Osteocyte (in vitro differentiated cells): ENCODE data around the gene HMCN2. TPM values are rescaled to one million over a fixed set of nuclear protein-coding genes. Genes with fewer than 3 reads are reported as not detected.

Experiments used
- DNase-seq: peaks from one replicate; pipeline ENCODE4 v3.0.0; 2021; ENCODE audit warnings: mixed read lengths; ENCODE audit not compliant: unreplicated experiment; ENCODE audit errors: extremely low spot score
- H3K27ac Mint-ChIP-seq: one replicate; pipeline ENCODE4 v1.8.0; 2021; ENCODE audit warnings: mild to moderate bottlenecking, mixed read lengths; ENCODE audit not compliant: unreplicated experiment
- H3K27me3 Mint-ChIP-seq: one replicate; pipeline ENCODE4 v1.8.0; 2021; ENCODE audit warnings: mixed read lengths; ENCODE audit not compliant: unreplicated experiment
- H3K36me3 Mint-ChIP-seq: one replicate; pipeline ENCODE4 v1.8.0; 2021; ENCODE audit warnings: mixed read lengths; ENCODE audit not compliant: unreplicated experiment
- H3K4me1 Mint-ChIP-seq: one replicate; pipeline ENCODE4 v1.8.0; 2021; ENCODE audit warnings: mixed read lengths; ENCODE audit not compliant: unreplicated experiment
- H3K4me3 Mint-ChIP-seq: one replicate; pipeline ENCODE4 v1.8.0; 2021; ENCODE audit warnings: mild to moderate bottlenecking, moderate library complexity, mixed read lengths; ENCODE audit not compliant: unreplicated experiment
- H3K9me3 Mint-ChIP-seq: one replicate; pipeline ENCODE4 v1.8.0; 2021; ENCODE audit warnings: mixed read lengths; ENCODE audit not compliant: unreplicated experiment
- CTCF ChIP-seq: fragments of 200-600 bp; sonication (generic); IDR thresholded peaks from 2 replicates; pipeline ENCODE4 v1.5.0; 2021; ENCODE audit warnings: antibody characterized with exemption, mild to moderate bottlenecking, moderate library complexity
- total RNA-seq: library from RNA; stranded (reverse); gene quantifications from 2 replicates; pipeline ENCODE4 v1.2.1, GENCODE V29; 2021

The HMCN2 gene
- total RNA-seq, 1 donor from 2014 or later, result 0.05 TPM

GRCh38 chr9:130313103-130313858, 47.7 kb downstream of the HMCN2 start:
- Mint-ChIP-seq H3K36me3 (no peaks in the 10 kb centered on the region), H3K27me3 (peaks cover 29% of the 10 kb centered on the region), H3K9me3 (no peaks in the 10 kb centered on the region), H3K27ac (no peak overlapping the region), H3K4me1 (no peaks in the 10 kb centered on the region), H3K4me3 (no peak overlapping the region)
- DNase-seq, result no peak
- no peak for TF ChIP-seq CTCF

- Mint-ChIP-seq H3K27me3 (peaks cover 43% of the 10 kb centered on the region), H3K4me1 (no peaks in the 10 kb centered on the region), H3K9me3 (no peaks in the 10 kb centered on the region), H3K4me3 (no peak overlapping the region), H3K36me3 (no peaks in the 10 kb centered on the region), H3K27ac (no peak overlapping the region)
- no peak for DNase-seq
- TF ChIP-seq CTCF, result no peak
Observed at GRCh38 chr9:130315446-130316226, 50.1 kb downstream of the HMCN2 start.

- no peak for TF ChIP-seq CTCF
- H3K27me3 Mint-ChIP-seq, result peaks cover 46% of the 10 kb centered on the region
- no peaks in the 10 kb centered on the region for H3K36me3 Mint-ChIP-seq
- no peak for DNase-seq
- no peaks in the 10 kb centered on the region for H3K9me3 Mint-ChIP-seq
- H3K4me3 Mint-ChIP-seq, result no peak overlapping the region
- H3K27ac Mint-ChIP-seq, result no peak overlapping the region
- no peaks in the 10 kb centered on the region for H3K4me1 Mint-ChIP-seq
Observed at GRCh38 chr9:130316430-130316829, 50.9 kb downstream of the HMCN2 start.

GRCh38 chr9:130319300-130319699, 53.7 kb downstream of the HMCN2 start:
- DNase-seq, result no peak
- TF ChIP-seq CTCF, result no peak
- H3K27me3 Mint-ChIP-seq, result peaks cover 69% of the 10 kb centered on the region
- no peaks in the 10 kb centered on the region for H3K36me3 Mint-ChIP-seq
- H3K4me1 Mint-ChIP-seq, result no peaks in the 10 kb centered on the region
- no peaks in the 10 kb centered on the region for H3K9me3 Mint-ChIP-seq
- H3K27ac Mint-ChIP-seq, result no peak overlapping the region
- no peak overlapping the region for H3K4me3 Mint-ChIP-seq
